Hippocampal formation (tissue), 2 donors: ENCODE results near the gene NOTO.
A peak's percentile ranks its signal among the peaks of the same experiment; 100 is the strongest.

Source experiments
- DNase-seq, 2 donors: peaks; one replicate each; lab custom pipeline; 2025; lab: John Stamatoyannopoulos, UW

The NOTO gene

GRCh38 chr2:73233932-73234832 is 31.8 kb downstream of the NOTO start, which contains the start of gene CCT7:
Gene CCT7, plus strand, starts transcription at chr2:73234308. Its CDS starts 71 bp downstream, at chr2:73234379.
- peak; percentile 89 to 96 for DNase-seq

GRCh38 chr2:73235315-73236028 is 33.1 kb downstream of the NOTO start:
- DNase-seq: no peak

- DNase-seq: no peak
Measured at GRCh38 chr2:73237168-73237567, 34.8 kb downstream of the NOTO start.

GRCh38 chr2:73238149-73238548 is 35.8 kb downstream of the NOTO start:
- no peak for DNase-seq

GRCh38 chr2:73238976-73239375 is 36.6 kb downstream of the NOTO start:
- DNase-seq: no peak

- DNase-seq: no peak
Measured at GRCh38 chr2:73239776-73240175, 37.4 kb downstream of the NOTO start.

GRCh38 chr2:73243884-73244570 is 41.7 kb downstream of the NOTO start:
- no peak for DNase-seq

GRCh38 chr2:73244580-73244979 is 42.2 kb downstream of the NOTO start:
- no peak for DNase-seq

- DNase-seq: no peak
Measured at GRCh38 chr2:73246850-73247249, 44.5 kb downstream of the NOTO start.

- DNase-seq: no peak
Measured at GRCh38 chr2:73249636-73250035, 47.3 kb downstream of the NOTO start.

- DNase-seq: no peak
Measured at GRCh38 chr2:73250872-73251846, 48.8 kb downstream of the NOTO start.

GRCh38 chr2:73252238-73253027 is 50.1 kb downstream of the NOTO start:
- no peak for DNase-seq

- no peak for DNase-seq
Measured at GRCh38 chr2:73253400-73253799, 51.0 kb downstream of the NOTO start.

- no peak for DNase-seq
Measured at GRCh38 chr2:73253901-73254300, 51.5 kb downstream of the NOTO start.

GRCh38 chr2:73254343-73255006 is 52.1 kb downstream of the NOTO start:
- DNase-seq: no peak

- DNase-seq: no peak
Measured at GRCh38 chr2:73255007-73255644, 52.8 kb downstream of the NOTO start.

- no peak for DNase-seq
Measured at GRCh38 chr2:73255907-73256617, 53.7 kb downstream of the NOTO start.

- DNase-seq: no peak
Measured at GRCh38 chr2:73256618-73256922, 54.2 kb downstream of the NOTO start.

GRCh38 chr2:73257021-73257420 is 54.6 kb downstream of the NOTO start:
- no peak for DNase-seq
